GM21360 (cell line): ENCODE results near the gene NOX4.

ENCODE experiments used
- ATAC-seq: cut with Tn5 transposase; IDR thresholded peaks from one replicate; pipeline ENCODE4 v1.9.1; 2021; ENCODE audit warnings: mild to moderate bottlenecking, moderate library complexity; ENCODE audit not compliant: unreplicated experiment

NOX4 gene

DNA sequence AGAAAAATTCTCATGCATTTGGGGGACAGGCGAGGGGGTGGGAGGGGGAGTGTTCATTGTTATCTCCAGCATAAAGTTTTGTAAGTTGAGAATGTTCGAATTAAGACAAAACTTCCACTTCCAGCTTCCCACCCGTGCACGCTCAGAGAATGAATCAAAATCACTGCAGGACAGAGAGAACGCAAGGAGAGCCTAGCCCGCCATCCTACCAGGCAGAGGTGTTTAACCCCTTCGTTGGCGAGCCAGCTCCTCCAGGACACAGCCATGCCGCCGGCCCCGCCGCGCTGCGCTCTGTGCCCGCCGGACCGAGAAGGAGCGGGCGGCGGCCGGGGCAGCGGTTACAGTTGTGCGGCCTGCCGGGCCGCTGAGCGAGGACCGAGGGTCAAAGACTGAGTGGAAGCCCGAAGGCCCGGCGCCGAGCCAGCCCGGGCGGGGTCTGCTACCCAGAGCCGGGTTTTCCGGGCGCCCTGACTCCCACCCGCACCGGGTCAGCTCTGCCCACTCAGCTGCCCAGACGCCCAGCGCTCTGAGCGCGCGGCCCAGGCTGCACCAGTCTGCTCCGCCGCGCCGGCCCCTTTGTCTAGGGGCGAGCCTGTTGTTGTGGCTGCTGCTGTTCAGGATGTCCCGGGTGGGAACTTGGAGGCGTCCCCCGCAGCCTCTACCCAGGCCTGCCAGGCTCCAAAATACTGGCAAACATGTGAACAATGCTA, at the start of gene NOX4:
NOX4 (minus strand) TSS at position 395 of the 710 bp plus-strand sequence; CDS start at position 266, 129 bp downstream.
- ATAC-seq: no peak

DNA sequence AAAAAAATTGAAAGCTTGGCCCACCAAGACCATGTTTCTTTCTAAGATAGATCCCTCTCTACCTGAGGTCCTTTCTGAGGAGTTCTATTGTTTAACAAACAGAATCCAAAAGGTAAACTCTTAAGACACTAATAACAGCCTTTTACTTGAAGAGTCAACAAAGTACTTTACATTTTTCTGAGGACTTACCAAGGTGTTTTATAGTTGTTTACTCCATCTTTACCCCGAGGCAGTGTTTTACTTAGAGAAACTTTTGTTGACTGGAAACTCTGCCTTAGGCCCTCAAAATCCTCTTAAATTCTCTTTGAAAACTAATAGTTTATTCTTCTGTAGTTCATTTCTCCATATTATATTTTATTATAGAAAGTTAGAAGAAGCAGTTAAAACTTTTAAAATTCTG, 49.7 kb upstream of the NOX4 start:
- no peak for ATAC-seq

DNA sequence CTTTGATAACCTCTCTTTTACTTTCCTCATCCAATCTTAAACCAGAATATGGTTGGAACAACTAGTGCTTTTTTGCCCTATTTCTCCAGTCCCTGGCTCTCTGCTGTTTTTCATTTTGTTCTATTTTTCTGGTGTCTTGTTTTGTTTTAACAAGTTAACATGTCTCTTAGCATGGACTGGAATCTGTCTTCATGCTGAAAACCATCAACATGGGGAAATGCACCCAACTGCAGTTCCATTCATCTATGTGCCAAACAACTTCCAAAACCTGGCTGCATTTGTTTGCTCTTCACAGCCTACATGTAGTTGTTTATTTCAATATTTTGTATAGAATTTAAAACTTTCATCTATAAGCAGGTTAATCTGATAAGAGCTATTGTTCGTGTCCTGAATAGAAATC, 46.8 kb upstream of the NOX4 start:
- ATAC-seq: no peak

DNA sequence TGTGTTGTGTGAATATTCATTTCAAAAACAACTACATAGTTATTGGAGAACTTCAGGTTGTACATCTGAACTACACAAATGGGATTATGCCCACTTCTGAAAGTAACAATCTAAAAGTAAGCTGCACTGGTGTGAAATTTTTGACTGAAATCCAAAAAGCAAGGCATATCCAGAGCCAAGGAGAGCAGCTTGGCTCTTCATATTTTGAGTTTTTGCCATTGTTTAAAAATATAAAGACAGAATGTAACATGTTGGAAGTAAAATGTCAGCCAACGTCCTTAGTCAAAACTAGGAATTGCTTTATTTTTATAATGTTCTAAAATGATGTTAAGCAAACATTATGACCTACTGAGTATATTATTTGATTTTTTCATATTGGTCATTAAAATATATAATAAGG, 45.8 kb upstream of the NOX4 start:
- ATAC-seq: no peak

DNA sequence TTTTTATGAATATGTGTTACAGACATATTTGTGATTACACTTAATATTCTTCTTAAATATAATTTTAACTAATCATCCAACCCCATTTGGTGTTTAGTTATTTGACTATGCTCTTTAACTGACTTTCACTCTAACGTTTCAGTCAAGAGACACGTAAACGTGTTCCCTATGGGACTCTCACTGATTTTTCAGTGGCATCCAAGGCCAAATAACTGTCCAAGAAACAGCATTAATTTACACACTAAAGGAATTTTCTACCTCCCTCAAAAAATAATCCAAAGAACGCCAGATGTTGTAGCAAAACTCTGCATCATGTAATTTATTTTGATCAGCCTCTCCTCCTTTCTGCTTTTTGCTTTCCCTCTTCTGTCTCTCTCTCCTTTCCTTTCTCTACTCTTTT, 44.0 kb upstream of the NOX4 start:
- no peak for ATAC-seq

DNA sequence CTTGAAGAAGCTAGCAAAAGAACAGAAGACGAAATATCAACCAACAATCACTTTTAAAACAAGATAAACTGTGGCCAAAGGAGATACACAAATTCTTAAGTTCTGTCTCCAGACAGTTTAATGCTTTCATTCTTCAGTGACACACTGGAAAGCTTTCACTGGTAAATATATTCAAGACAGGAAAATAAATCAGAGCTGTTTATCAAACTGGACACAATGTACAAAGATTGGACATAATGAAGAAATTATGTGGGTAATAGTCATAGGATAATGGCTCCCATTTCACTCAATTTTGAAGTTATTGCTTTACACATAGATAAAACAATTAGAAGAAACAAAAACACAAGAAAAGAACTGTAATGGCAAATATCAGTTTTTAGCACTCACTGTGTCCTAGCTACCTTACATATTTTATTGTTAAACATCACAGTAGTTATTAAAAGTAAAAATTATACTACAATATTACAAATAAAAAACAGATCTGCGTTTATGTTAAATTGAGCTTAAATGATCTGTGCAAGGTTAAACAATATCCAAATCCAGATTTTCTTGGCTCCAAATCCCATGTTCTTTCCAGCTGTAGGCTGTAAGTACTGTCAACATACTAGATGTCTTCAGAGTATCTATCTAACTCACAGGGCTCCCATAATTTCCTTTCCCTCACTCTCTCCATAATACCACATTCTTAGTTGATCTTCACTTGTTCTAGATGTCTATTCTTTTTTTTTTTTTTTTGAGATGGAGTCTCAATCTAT, 38.6 kb upstream of the NOX4 start:
- no peak for ATAC-seq

DNA sequence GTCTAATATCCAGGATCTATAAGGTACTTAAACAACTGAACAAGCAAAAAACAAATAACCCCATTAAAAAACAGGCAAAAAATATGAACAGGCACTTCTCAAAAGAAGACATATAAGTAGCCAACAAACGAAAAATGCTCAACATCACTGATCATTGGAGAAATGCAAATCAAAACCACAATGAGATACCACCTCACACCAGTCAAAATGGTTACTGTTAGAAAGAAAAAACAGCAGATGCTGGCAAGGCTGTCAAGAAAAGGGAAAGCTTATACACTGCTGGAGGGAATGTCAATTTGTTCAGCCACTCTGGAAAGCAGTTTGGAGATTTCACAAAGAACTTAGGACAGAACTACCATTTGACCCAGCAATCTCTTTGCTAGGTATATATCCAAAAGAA, 30.6 kb upstream of the NOX4 start:
- ATAC-seq: no peak

DNA sequence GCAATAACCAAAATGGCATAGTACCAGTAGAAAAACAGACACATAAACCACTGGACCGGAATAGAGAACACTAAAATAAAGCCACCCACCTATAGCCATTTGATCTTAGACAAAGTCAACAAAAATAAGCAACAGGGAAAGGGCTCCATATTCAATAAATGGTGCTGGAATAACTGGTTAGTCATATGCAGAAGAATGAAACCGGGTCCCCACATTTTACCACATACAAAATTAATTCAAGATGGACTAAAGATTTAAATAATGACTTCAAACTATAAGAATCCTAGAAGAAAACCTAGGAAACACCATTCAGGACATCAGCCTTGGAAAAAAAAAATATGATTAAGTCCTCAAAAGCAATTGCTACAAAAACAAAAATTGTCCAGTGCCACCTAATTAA, 30.1 kb upstream of the NOX4 start:
- ATAC-seq: no peak

DNA sequence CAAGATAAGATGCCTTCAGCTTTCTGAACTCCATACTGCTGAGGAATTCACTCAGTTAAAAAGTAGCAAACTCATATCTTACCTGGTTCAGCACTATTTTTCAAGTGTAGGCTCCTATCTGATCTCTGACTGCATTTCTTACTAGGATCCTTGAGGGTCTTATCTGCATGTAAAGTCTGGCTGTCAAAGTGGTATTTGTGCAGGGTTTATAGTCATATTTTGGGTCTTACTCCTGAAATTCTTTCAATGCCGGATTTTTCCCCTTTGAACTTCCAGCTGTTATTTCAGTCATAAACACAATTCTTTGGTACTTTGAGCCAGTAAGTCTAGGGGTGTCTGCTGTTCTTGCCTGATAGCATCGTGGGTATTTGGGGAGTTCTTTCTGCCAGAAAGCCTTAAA, 25.3 kb upstream of the NOX4 start:
- no peak for ATAC-seq

DNA sequence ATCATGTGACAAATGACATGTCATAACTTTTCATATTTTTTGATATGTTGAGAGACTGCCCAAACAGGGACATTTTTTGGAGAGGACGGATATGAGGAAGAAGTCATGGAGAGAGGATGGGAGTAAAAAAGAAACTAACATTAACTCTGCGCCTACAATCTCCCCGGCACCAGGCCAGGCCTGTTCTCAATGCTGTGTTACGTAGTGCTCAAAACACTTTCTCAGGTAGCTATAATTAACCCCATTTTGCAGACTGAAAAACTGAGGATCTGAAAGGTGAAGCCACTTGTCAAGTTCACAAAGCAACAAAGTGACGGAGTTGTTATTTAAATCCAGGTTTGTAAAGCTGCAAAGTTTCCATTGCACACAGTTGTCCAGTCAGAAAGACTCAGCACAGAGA, 17.4 kb upstream of the NOX4 start:
- no peak for ATAC-seq

DNA sequence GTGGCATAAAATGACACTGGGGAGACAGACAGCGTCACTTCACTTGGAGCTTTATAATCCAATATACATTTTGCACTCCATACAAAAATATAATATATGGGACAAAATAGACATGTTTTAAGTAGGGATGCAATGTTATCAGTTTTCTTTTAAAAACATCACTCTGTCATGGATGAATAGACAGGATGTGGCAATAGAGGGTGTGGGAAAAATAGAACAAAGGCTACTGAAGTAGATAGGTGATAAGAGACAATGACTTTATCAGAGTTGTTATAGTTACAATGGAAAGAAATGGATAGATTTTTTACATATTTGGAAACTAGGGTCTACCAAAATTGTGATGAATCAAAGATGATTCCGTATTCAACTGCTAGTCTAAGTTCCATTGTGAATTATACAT, 13.1 kb upstream of the NOX4 start:
- no peak for ATAC-seq

DNA sequence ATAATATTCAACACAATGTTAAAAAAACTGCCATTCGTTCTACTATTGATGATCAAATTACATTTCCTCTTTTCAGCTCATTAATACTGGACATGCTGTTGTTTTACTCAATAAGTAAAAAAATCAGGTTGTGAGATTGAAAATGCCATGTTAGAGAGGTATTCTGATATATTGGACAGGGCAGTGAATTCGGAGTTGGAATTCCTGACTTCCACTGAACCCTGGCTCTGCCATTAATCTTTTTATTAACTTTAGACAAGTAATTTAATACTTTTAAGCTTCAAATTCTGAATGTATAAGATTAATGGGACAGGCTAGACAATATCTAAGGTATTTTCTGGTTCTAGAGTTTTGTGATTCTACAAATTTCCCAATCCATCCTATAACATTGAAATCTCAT, 12.2 kb upstream of the NOX4 start:
- no peak for ATAC-seq

DNA sequence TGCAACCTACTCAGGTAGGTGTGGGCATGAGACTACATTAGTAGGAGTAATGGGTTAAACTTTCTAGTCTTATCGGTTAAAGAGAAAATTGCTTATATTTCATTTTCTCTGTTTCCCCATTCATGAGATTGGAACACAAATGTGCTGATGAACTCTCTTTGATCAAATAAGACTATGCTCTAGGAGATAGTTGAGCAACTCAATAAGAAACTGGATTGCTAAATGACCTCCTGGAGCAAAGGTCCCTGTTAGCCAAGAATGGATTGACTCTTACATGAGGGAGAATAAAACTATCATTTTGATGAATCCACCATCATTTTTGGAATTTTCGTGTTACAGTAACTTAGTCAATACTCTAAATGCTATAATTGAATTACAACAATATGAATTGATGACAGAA, 11.1 kb upstream of the NOX4 start:
- no peak for ATAC-seq

DNA sequence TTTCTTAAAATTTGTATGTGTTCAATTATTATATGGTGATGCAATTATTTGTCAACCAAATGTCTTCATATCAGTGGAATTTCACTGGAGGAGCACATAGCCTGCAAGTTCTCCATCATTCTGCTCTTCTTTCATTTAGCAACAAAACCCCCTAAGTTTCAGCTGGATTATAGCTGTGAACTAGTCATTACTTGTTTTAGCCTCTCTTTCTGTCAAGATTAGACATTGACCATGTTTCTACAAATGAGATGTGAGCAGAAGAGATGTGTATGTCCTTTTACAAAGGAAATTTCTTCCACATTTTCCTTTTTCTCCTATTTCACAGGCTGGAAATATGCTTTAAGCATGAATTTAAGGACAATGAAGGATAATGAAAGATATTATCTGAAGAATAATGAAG, 9.2 kb upstream of the NOX4 start:
- ATAC-seq: no peak

DNA sequence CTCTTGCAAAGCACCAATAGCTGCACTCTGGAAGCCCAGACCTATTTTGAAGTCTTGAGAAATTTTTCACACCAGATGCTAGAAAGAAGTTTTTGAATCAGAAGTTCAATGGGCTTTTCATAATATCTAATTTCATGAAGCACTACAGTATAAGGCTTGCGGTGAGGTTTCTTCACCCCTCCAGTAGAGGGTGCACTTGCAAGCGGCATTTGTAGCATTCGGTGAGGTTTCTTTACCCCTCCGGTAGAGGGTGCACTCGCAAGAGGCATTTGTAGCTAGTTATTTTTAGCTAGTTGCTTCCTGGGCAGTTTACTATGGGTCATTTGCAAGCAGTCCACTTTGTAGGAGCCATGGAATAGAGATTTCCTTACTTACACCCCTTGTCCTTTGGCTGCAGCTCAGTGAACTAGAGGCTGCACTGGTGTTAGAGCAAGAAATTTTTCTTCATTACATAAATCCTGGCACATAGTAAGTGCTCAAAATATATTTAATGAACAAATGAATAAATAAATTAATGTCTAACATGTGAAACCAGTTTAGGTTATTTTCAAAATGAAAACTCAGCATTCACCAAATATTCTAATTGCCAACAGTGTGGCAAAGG, 7.8 kb upstream of the NOX4 start:
- ATAC-seq: no peak

DNA sequence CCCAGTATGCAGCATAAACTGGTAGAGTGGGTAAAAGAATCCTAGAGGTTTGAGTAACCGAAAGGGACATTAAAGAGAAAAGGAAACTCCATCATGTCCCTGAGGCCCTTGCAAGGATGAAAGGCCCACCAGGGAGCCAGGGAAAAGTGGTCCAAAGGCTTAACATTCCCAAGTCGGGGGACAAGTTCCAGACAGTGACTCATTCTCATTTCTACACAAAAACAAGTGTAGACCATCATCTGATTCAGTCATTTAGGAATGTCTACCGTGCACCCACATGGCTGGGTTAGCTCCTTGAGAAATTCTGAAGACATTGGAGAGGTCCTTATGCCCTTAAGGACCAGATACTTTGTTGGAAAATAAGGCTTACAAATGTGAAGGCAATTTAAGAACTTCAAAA, 4.8 kb upstream of the NOX4 start:
- ATAC-seq: no peak

DNA sequence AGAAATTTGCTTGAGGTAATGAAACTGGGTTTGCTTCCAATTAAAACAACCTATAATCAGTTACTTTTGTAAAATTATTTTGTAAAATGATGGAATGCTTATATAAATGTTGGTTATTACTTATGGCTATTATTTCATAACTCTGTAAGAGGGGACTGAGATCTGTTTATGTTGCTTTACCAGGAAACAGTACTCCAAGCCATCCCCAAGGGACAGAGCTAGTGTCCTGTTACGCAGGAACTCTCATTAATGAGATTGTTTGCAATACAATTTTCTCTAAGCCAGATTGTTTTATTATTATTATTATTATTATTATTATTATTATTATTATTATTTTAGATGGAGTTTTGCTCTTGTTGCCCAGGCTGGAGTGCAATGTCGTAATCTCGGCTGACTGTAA, 2.3 kb upstream of the NOX4 start:
- ATAC-seq: no peak

DNA sequence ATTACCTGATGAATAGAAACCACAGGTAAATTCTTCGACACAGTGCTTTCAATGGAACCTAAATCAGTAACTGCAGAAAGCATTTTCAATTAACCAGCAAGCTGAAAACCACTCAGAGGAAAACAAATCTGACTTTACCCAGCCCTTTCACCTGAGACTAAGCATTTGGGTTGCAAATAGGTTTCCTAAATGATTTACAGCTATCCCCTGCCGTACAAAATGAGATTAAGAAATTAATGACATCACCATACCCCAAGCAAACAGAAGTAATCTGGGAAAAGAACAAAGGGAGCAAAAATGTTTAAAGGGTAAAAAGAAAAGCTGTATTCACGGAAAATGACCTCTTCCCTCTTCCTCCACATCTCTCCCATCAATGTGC, 584 bp downstream of the NOX4 start:
- ATAC-seq: no peak

DNA sequence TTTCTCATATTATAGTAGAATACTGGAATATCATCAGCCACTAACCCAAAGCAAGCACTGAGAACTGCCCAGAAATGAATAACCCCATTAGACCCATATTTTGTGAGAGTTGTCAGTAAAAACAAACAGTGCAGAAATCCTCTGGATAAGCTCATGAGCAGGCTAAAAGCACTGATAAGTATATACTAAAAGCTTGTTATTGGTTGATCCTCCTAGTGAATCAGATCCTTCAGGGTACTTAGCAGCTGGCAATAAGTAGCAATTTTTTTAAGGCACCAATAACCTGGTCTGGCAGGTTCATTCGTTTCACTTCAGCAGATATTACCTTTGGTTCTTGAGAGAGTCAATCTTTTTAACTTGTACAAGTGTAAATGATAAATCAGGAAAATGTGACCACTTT, 1.2 kb downstream of the NOX4 start:
- ATAC-seq: no peak

DNA sequence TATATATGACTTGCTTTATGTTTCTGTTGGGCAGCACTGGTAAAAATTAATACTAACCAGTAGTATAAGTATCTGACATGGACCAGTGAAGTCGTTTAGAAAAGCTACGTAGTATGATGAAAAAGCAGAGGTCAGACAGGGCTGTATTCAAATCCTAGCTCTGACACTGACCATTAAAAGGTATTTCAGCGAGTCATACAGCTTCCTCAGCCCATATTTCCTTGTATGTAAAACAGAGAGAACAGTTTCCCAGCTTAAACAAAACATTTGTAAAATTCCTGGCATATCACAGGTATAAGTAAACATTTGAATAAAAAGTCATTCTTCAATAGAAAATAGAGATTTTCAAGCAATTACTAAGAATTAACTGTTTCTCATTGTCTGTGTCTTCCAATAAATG, 4.2 kb downstream of the NOX4 start:
- ATAC-seq: no peak

DNA sequence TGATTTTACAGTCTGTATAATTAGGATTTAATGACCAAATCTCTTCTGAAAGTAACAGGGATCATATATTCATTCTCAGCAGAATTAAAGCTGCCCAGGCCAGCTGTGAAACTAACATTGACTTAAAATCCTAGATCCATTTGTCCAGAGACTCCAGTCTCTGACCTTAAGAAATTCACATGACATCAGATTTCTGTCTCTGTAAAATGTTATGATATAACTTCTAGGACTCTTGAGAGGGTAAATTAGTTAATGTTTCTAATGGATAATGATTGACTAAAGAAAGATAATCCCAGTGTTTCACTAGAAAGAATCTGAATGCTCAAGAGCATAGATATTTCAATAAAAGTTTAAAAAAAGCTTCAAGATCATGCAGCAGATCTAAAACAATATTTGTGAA, 6.3 kb downstream of the NOX4 start:
- ATAC-seq: no peak

DNA sequence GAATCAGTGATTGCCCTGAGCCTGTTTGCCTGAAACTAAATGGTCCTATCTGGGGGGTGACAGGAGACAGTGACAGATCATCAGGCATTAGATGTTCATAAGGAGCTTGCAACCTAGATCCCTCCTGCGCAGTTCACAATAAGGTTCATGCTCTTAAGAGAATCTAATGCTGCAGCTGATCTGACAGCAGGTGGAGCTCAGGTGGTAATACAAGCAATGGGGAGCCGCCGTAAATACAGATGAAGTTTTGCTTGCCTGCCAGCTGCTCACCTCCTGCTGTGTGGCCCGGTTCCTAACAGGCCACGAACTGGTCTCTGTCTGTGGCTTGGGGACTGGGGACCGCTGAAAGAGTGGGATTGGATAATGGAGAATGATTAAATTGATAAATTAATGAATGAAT, 14.0 kb downstream of the NOX4 start:
- ATAC-seq: no peak
